GM12878 (cell line): ENCODE measurements around the gene HAUS1. TPM values are rescaled to one million over a fixed set of nuclear protein-coding genes. Genes with fewer than 3 reads are reported as not detected.

ENCODE experiments used
- ATAC-seq: fragments of 200-7000 bp; cut with Tn5 transposase; 3 replicates; pipeline ENCODE4 v1.9.1; 2020; ENCODE audit warnings: mild to moderate bottlenecking, moderate library complexity
- BruUV-seq: library from RNA; stranded (reverse); fragments of 400-500 nt; replicated peaks from 2 replicates; lab custom pipeline; 2021; lab: Mats Ljungman, UMichigan
- CTCF ChIA-PET: fragments of 300-600 bp; sonication (Branson Sonifier 250); formaldehyde crosslinking; extraction: SDS; loops from one replicate; lab custom pipeline; 2021; ENCODE audit warnings: inconsistent platforms; lab: Yijun Ruan, JAX
- POLR2A ChIA-PET: fragments of 350-600 bp; formaldehyde crosslinking; extraction: SDS; loops from one replicate; lab custom pipeline; 2021; ENCODE audit warnings: inconsistent platforms; lab: Charles Lee
- RAD21 ChIA-PET: fragments of 300-600 bp; sonication (Branson Sonifier 250); formaldehyde crosslinking; loops from one replicate; lab custom pipeline; 2023; ENCODE audit warnings: antibody characterized with exemption; ENCODE audit not compliant: unreplicated experiment; lab: Charles Lee
- SMC1A ChIA-PET: fragments of 300-600 bp; sonication (Branson Sonifier 250); formaldehyde crosslinking; loops from one replicate; lab custom pipeline; 2023; ENCODE audit not compliant: unreplicated experiment, uncharacterized antibody; lab: Charles Lee
- DNase-seq: peaks from one replicate; pipeline ENCODE4 v3.0.0-alpha.2; 2011; ENCODE audit warnings: low read depth, low spot score
- FAIRE-seq: peaks from 3 replicates; lab custom pipeline; 2011; peaks lifted over from hg19 to GRCh38; lab: Jason Lieb, UNC
- H2AFZ ChIP-seq: 2 replicates; pipeline ENCODE4 v1.6.0; 2011; ENCODE audit warnings: low read depth, low read length, control low read depth; ENCODE audit not compliant: control insufficient read depth
- H3K27ac ChIP-seq: 2 replicates; pipeline ENCODE4 v1.5.1; 2011; ENCODE audit warnings: control low read depth; ENCODE audit not compliant: control insufficient read depth, insufficient read depth
- H3K27me3 ChIP-seq, 2 experiments: replicated peaks in 1 of 2; 2 replicates each; pipeline versions ENCODE4 v1.6.0 to v1.6.1; 2011; ENCODE audit warnings: low read length in 1 of 2; ENCODE audit not compliant: control insufficient read depth in 2 of 2, insufficient read depth in 2 of 2
- H3K36me3 ChIP-seq, 2 experiments: 2 replicates each; pipeline ENCODE4 v1.5.1; 2011; ENCODE audit warnings: low read length in 1 of 2; ENCODE audit not compliant: control insufficient read depth in 2 of 2, insufficient read depth in 2 of 2
- H3K4me1 ChIP-seq: 2 replicates; pipeline ENCODE4 v1.6.1; 2011; ENCODE audit warnings: mild to moderate bottlenecking, low read length, moderate library complexity, mixed read lengths; ENCODE audit not compliant: control insufficient read depth, insufficient read depth
- H3K4me2 ChIP-seq: 2 replicates; pipeline ENCODE4 v1.6.0; 2011; ENCODE audit warnings: control low read depth; ENCODE audit not compliant: control insufficient read depth, insufficient read depth
- H3K4me3 ChIP-seq: fragments of 200-600 bp; sonication (generic); 2 replicates; pipeline ENCODE4 v1.5.1; 2016
- H3K79me2 ChIP-seq: 2 replicates; pipeline ENCODE4 v1.6.0; 2011; ENCODE audit warnings: low read length; ENCODE audit not compliant: control insufficient read depth, insufficient read depth
- H3K9ac ChIP-seq: 2 replicates; pipeline ENCODE4 v1.8.0; 2011; ENCODE audit warnings: low read length, control low read depth, mixed read lengths; ENCODE audit not compliant: control insufficient read depth, insufficient read depth
- H3K9me3 ChIP-seq: replicated peaks from 3 replicates; pipeline ENCODE4 v1.5.1; 2011; ENCODE audit warnings: mild to moderate bottlenecking, low read length; ENCODE audit not compliant: control insufficient read depth, insufficient read depth
- H4K20me1 ChIP-seq: 2 replicates; pipeline ENCODE4 v1.6.0; 2011; ENCODE audit not compliant: control insufficient read depth, insufficient read depth
- RBBP5 ChIP-seq: fragments of 200-600 bp; sonication (generic); conservative IDR thresholded peaks from 2 replicates; pipeline ENCODE4 v1.6.1; 2016
- ZZZ3 ChIP-seq: IDR thresholded peaks from 2 replicates; pipeline ENCODE4 v1.6.1; 2011; ENCODE audit warnings: low read depth; ENCODE audit not compliant: control insufficient read depth, insufficient read length
- WGBS: methylation state at CpG from one replicate; pipeline ENCODE4 v1.1.6; 2016; ENCODE audit warnings: low lambda C conversion rate; ENCODE audit not compliant: insufficient replicate concordance, insufficient coverage; ENCODE audit errors: missing lambda C conversion rate; 5-methylcytosine and 5-hydroxymethylcytosine counted together
- in situ Hi-C: fragments of 300-500 bp; cut with MboI; formaldehyde crosslinking; loops from 9 replicates; pipeline ENCODE4 v1.14.3; 2018; ENCODE audit warnings: mixed read lengths
- intact Hi-C: fragments of 100-400 bp; cut with micrococcal nuclease; formaldehyde crosslinking; loops from one replicate; pipeline ENCODE4 v1.14.2; 2022; ENCODE audit not compliant: unreplicated experiment
- polyA plus RNA-seq, 11 experiments: library from polyadenylated mRNA; depleted of rRNA in 4 of 11; unstranded in 6 of 11; stranded (reverse) in 5 of 11; fragments of >200 nt; fragmentation: Nextera tagmentation in 4 of 11; fragmentation: Illumina TruSeq in 1 of 11; extraction: Ambion mirVana in 4 of 11; extraction: Trizol in 1 of 11; gene quantifications; 1 replicate in 1 of 11; 2 replicates in 10 of 11; pipeline versions ENCODE4 v1.2.1 to v1.2.3, GENCODE V29; 2011 to 2016; ENCODE audit warnings: inconsistent platforms in 2 of 11, missing spikeins in 2 of 11, low read depth in 1 of 11
- total RNA-seq, 4 experiments: library from RNA; depleted of rRNA in 3 of 4; stranded (reverse); fragments of >200 nt in 3 of 4; fragmentation: Illumina TruSeq in 1 of 4; extraction: Trizol in 1 of 4; gene quantifications; 2 replicates each; pipeline versions ENCODE4 v1.2.1 to v1.2.3, GENCODE V29; 2013 to 2021
- TF ChIP-seq, protein P1 (sequence below): fragments of 450-650 bp; IDR thresholded peaks from 2 replicates; pipeline ENCODE4 v1.6.1; 2017; ENCODE audit warnings: mild to moderate bottlenecking, low read depth, inconsistent platforms; ENCODE audit not compliant: poor library complexity, severe bottlenecking

The HAUS1 gene
- total and polyA plus RNA-seq, 10 of the 15 experiments (the other 5 are each of a cell fraction or from before 2014, with no cell fraction given) = 41.2 to 182 (median 91.9) TPM

DNA sequence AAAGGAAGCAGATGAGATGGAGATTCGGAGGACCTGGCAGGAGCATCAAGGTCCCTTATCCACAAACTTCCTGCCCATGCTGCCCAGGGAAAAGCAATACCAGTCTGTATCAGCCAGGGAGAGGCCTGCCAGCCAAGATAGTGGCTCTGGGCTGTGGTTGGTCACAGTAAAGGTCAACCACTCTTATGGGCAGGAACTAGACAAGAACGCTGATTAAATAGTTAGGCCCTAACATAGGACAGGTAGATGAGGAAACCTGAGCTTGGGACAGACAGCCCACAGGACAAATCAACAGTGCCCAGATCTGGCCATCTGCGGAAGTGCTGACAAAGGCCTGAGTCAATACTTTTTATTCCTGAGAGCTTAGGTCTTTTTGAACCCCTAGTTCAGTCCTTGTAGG, 42.8 kb upstream of the HAUS1 start (continued):
- TF ChIP-seq ZZZ3 = no peak

DNA sequence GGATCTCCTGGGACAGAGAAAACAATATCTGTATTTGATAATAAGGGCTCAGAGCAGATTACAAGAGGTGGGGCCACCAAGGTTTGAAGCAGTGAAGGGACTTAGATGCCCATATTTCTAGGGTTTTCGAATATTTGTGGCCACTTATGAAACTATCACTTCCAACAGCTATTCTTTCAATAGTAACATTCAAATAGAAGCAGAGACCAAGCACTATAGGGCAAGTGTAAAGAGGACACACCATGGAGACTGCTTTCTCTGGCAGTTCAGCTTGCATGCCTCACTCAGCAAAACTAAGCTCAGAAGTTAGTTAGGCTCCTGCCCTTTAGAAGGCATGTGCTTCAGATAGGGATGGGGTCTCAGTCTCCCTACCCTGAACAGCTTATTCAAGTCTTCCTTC, 42.4 kb upstream of the HAUS1 start:
- Histone ChIP-seq H3K36me3 (no peaks in the 10 kb centered on the region), H3K4me3 (no peak overlapping the region), H3K9me3 (no peaks in the 10 kb centered on the region), H3K4me1 (peaks cover 2% of the 10 kb centered on the region), H3K4me2 (no peak overlapping the region), H3K9ac (no peak overlapping the region), H3K79me2 (no peaks in the 10 kb centered on the region), H3K27me3 (no peaks in the 10 kb centered on the region), H4K20me1 (no peaks in the 10 kb centered on the region), H3K27ac (no peak overlapping the region), H2AFZ (no peak overlapping the region)
- TF ChIP-seq RBBP5 = no peak
- TF ChIP-seq, protein P1, sequence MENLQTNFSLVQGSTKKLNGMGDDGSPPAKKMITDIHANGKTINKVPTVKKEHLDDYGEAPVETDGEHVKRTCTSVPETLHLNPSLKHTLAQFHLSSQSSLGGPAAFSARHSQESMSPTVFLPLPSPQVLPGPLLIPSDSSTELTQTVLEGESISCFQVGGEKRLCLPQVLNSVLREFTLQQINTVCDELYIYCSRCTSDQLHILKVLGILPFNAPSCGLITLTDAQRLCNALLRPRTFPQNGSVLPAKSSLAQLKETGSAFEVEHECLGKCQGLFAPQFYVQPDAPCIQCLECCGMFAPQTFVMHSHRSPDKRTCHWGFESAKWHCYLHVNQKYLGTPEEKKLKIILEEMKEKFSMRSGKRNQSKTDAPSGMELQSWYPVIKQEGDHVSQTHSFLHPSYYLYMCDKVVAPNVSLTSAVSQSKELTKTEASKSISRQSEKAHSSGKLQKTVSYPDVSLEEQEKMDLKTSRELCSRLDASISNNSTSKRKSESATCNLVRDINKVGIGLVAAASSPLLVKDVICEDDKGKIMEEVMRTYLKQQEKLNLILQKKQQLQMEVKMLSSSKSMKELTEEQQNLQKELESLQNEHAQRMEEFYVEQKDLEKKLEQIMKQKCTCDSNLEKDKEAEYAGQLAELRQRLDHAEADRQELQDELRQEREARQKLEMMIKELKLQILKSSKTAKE = no peak
- SMC1A ChIA-PET = interaction anchor here (0.6 to 2.4 kb wide), 4 partner anchors 11 to 139 kb away, joined by 3 to 8 read pairs (median 4); no protein-coding TSS in a partner anchor
- no TSS peak for BruUV-seq
- CTCF ChIA-PET = interaction anchor here (0.6 to 2.5 kb wide), 2 partner anchors 12 to 116 kb away, joined by 3 to 14 read pairs; no protein-coding TSS in a partner anchor
- in situ Hi-C loops (no loop called here), intact Hi-C loops (no loop called here)
- 0% methylated on average over 1 of the region's 1 CpG for WGBS
- DNase-seq = no peak
- POLR2A ChIA-PET = interaction anchor here (1.0 kb wide), 1 partner anchor 66 kb away, joined by 3 read pairs; no protein-coding TSS in a partner anchor
- no peak for FAIRE-seq
- peak; percentile 45 for ATAC-seq
- RAD21 ChIA-PET = interaction anchor here (0.9 kb wide), 1 partner anchor 12 kb away, joined by 3 read pairs; no protein-coding TSS in a partner anchor
